GM12878 (cell line): Measurements from ENCODE around the gene TRIM32. TPM values are rescaled to one million over a fixed set of nuclear protein-coding genes. Genes with fewer than 3 reads are reported as not detected.

ENCODE experiments used
- ATAC-seq: fragments of 200-7000 bp; cut with Tn5 transposase; 3 replicates; pipeline ENCODE4 v1.9.1; 2020; ENCODE audit warnings: mild to moderate bottlenecking, moderate library complexity
- BruUV-seq: library from RNA; stranded (reverse); fragments of 400-500 nt; replicated peaks from 2 replicates; lab custom pipeline; 2021; lab: Mats Ljungman, UMichigan
- CTCF ChIA-PET: fragments of 300-600 bp; sonication (Branson Sonifier 250); formaldehyde crosslinking; extraction: SDS; loops from one replicate; lab custom pipeline; 2021; ENCODE audit warnings: inconsistent platforms; lab: Yijun Ruan, JAX
- POLR2A ChIA-PET: fragments of 350-600 bp; formaldehyde crosslinking; extraction: SDS; loops from one replicate; lab custom pipeline; 2021; ENCODE audit warnings: inconsistent platforms; lab: Charles Lee
- RAD21 ChIA-PET: fragments of 300-600 bp; sonication (Branson Sonifier 250); formaldehyde crosslinking; loops from one replicate; lab custom pipeline; 2023; ENCODE audit warnings: antibody characterized with exemption; ENCODE audit not compliant: unreplicated experiment; lab: Charles Lee
- SMC1A ChIA-PET: fragments of 300-600 bp; sonication (Branson Sonifier 250); formaldehyde crosslinking; loops from one replicate; lab custom pipeline; 2023; ENCODE audit not compliant: unreplicated experiment, uncharacterized antibody; lab: Charles Lee
- DNase-seq: peaks from one replicate; pipeline ENCODE4 v3.0.0-alpha.2; 2011; ENCODE audit warnings: low read depth, low spot score
- FAIRE-seq: peaks from 3 replicates; lab custom pipeline; 2011; peaks lifted over from hg19 to GRCh38; lab: Jason Lieb, UNC
- H2AFZ ChIP-seq: 2 replicates; pipeline ENCODE4 v1.6.0; 2011; ENCODE audit warnings: low read depth, low read length, control low read depth; ENCODE audit not compliant: control insufficient read depth
- H3K27ac ChIP-seq: 2 replicates; pipeline ENCODE4 v1.5.1; 2011; ENCODE audit warnings: control low read depth; ENCODE audit not compliant: control insufficient read depth, insufficient read depth
- H3K27me3 ChIP-seq, 2 experiments: replicated peaks in 1 of 2; 2 replicates each; pipeline versions ENCODE4 v1.6.0 to v1.6.1; 2011; ENCODE audit warnings: low read length in 1 of 2; ENCODE audit not compliant: control insufficient read depth in 2 of 2, insufficient read depth in 2 of 2
- H3K36me3 ChIP-seq, 2 experiments: 2 replicates each; pipeline ENCODE4 v1.5.1; 2011; ENCODE audit warnings: low read length in 1 of 2; ENCODE audit not compliant: control insufficient read depth in 2 of 2, insufficient read depth in 2 of 2
- H3K4me1 ChIP-seq: 2 replicates; pipeline ENCODE4 v1.6.1; 2011; ENCODE audit warnings: mild to moderate bottlenecking, low read length, moderate library complexity, mixed read lengths; ENCODE audit not compliant: control insufficient read depth, insufficient read depth
- H3K4me2 ChIP-seq: 2 replicates; pipeline ENCODE4 v1.6.0; 2011; ENCODE audit warnings: control low read depth; ENCODE audit not compliant: control insufficient read depth, insufficient read depth
- H3K4me3 ChIP-seq: fragments of 200-600 bp; sonication (generic); 2 replicates; pipeline ENCODE4 v1.5.1; 2016
- H3K79me2 ChIP-seq: 2 replicates; pipeline ENCODE4 v1.6.0; 2011; ENCODE audit warnings: low read length; ENCODE audit not compliant: control insufficient read depth, insufficient read depth
- H3K9ac ChIP-seq: 2 replicates; pipeline ENCODE4 v1.8.0; 2011; ENCODE audit warnings: low read length, control low read depth, mixed read lengths; ENCODE audit not compliant: control insufficient read depth, insufficient read depth
- H3K9me3 ChIP-seq: replicated peaks from 3 replicates; pipeline ENCODE4 v1.5.1; 2011; ENCODE audit warnings: mild to moderate bottlenecking, low read length; ENCODE audit not compliant: control insufficient read depth, insufficient read depth
- H4K20me1 ChIP-seq: 2 replicates; pipeline ENCODE4 v1.6.0; 2011; ENCODE audit not compliant: control insufficient read depth, insufficient read depth
- ATF2 ChIP-seq: IDR thresholded peaks from 2 replicates; pipeline ENCODE4 v1.6.1; 2012; ENCODE audit warnings: low read length, inconsistent platforms
- BACH1 ChIP-seq: fragments of 450-650 bp; IDR thresholded peaks from 2 replicates; pipeline ENCODE4 v1.6.1; 2017; ENCODE audit warnings: mild to moderate bottlenecking, borderline replicate concordance
- BHLHE40 ChIP-seq, 2 experiments: fragments of 450-650 bp in 1 of 2; IDR thresholded peaks; 2 replicates each; pipeline ENCODE4 v1.6.1; 2011 to 2017; ENCODE audit warnings: low read depth in 2 of 2, borderline replicate concordance in 1 of 2, improper control_type of control experiment in 1 of 2, low read length in 1 of 2, mild to moderate bottlenecking in 1 of 2
- E2F4 ChIP-seq: IDR thresholded peaks from 2 replicates; pipeline ENCODE4 v1.6.1; 2012; ENCODE audit warnings: low read depth, low read length, improper control_type of control experiment
- E2F8 ChIP-seq: fragments of 450-650 bp; IDR thresholded peaks from 2 replicates; pipeline ENCODE4 v1.6.1; 2018; ENCODE audit warnings: mild to moderate bottlenecking, low read depth, moderate library complexity; ENCODE audit not compliant: partially characterized antibody
- IRF4 ChIP-seq: IDR thresholded peaks from 2 replicates; pipeline ENCODE4 v1.6.1; 2011; ENCODE audit warnings: low read depth, low read length
- NBN ChIP-seq: fragments of 450-650 bp; IDR thresholded peaks from 2 replicates; pipeline ENCODE4 v1.6.1; 2016
- NR2C1 ChIP-seq: fragments of 450-650 bp; IDR thresholded peaks from 2 replicates; pipeline ENCODE4 v1.6.1; 2017; ENCODE audit warnings: antibody characterized with exemption, mild to moderate bottlenecking, moderate library complexity
- POLR2AphosphoS5 ChIP-seq: IDR thresholded peaks from 2 replicates; pipeline ENCODE4 v1.6.1; 2011; ENCODE audit warnings: mild to moderate bottlenecking, low read length, inconsistent platforms
- PRDM15 ChIP-seq: fragments of 450-650 bp; formaldehyde crosslinking; IDR thresholded peaks from 2 replicates; pipeline ENCODE4 v1.4.0; 2020; ENCODE audit warnings: mild to moderate bottlenecking, moderate library complexity
- RELA ChIP-seq: fragments of 450-650 bp; IDR thresholded peaks from 2 replicates; pipeline ENCODE4 v1.8.0; 2014; ENCODE audit warnings: borderline replicate concordance; ENCODE audit not compliant: partially characterized antibody
- RFX5 ChIP-seq: IDR thresholded peaks from 2 replicates; pipeline ENCODE4 v1.6.1; 2011; ENCODE audit warnings: low read depth, low read length, improper control_type of control experiment
- SMAD1 ChIP-seq: fragments of 450-650 bp; IDR thresholded peaks from 2 replicates; pipeline ENCODE4 v1.6.1; 2018; ENCODE audit warnings: mild to moderate bottlenecking, low read depth; ENCODE audit not compliant: partially characterized antibody
- SMAD5 ChIP-seq: IDR thresholded peaks from 2 replicates; pipeline ENCODE4 v1.6.1; 2016; ENCODE audit warnings: antibody characterized with exemption, low read depth
- SP1 ChIP-seq: IDR thresholded peaks from one replicate; pipeline ENCODE4 v1.6.1; 2011; ENCODE audit warnings: low read depth, low read length
- WRNIP1 ChIP-seq: IDR thresholded peaks from 2 replicates; pipeline ENCODE4 v1.6.1; 2011; ENCODE audit warnings: low read depth, low read length, improper control_type of control experiment, borderline replicate concordance
- ZNF207 ChIP-seq: fragments of 450-650 bp; IDR thresholded peaks from 2 replicates; pipeline ENCODE4 v1.6.1; 2014; ENCODE audit warnings: antibody characterized with exemption, mild to moderate bottlenecking, borderline replicate concordance
- WGBS: methylation state at CpG from one replicate; pipeline ENCODE4 v1.1.6; 2016; ENCODE audit warnings: low lambda C conversion rate; ENCODE audit not compliant: insufficient replicate concordance, insufficient coverage; ENCODE audit errors: missing lambda C conversion rate; 5-methylcytosine and 5-hydroxymethylcytosine counted together
- in situ Hi-C: fragments of 300-500 bp; cut with MboI; formaldehyde crosslinking; loops from 9 replicates; pipeline ENCODE4 v1.14.3; 2018; ENCODE audit warnings: mixed read lengths
- intact Hi-C: fragments of 100-400 bp; cut with micrococcal nuclease; formaldehyde crosslinking; loops from one replicate; pipeline ENCODE4 v1.14.2; 2022; ENCODE audit not compliant: unreplicated experiment
- polyA plus RNA-seq, 11 experiments: library from polyadenylated mRNA; depleted of rRNA in 4 of 11; unstranded in 6 of 11; stranded (reverse) in 5 of 11; fragments of >200 nt; fragmentation: Nextera tagmentation in 4 of 11; fragmentation: Illumina TruSeq in 1 of 11; extraction: Ambion mirVana in 4 of 11; extraction: Trizol in 1 of 11; gene quantifications; 1 replicate in 1 of 11; 2 replicates in 10 of 11; pipeline versions ENCODE4 v1.2.1 to v1.2.3, GENCODE V29; 2011 to 2016; ENCODE audit warnings: inconsistent platforms in 2 of 11, missing spikeins in 2 of 11, low read depth in 1 of 11
- total RNA-seq, 4 experiments: library from RNA; depleted of rRNA in 3 of 4; stranded (reverse); fragments of >200 nt in 3 of 4; fragmentation: Illumina TruSeq in 1 of 4; extraction: Trizol in 1 of 4; gene quantifications; 2 replicates each; pipeline versions ENCODE4 v1.2.1 to v1.2.3, GENCODE V29; 2013 to 2021

The TRIM32 gene
- total and polyA plus RNA-seq, 10 of the 15 experiments (the other 5 are each of a cell fraction or from before 2014, with no cell fraction given) = 7.1 to 23.8 (median 12.2) TPM

GRCh38 chr9:116647515-116647809 is 39.6 kb upstream of the TRIM32 start:
- SMC1A ChIA-PET = interaction anchor here (1.2 kb wide), 1 partner anchor 1055 kb away, joined by 3 read pairs; no protein-coding TSS in a partner anchor
- 60% methylated on average over 4 of the region's 4 CpGs for WGBS
- Histone ChIP-seq H3K9ac (no peak overlapping the region), H2AFZ (no peak overlapping the region), H3K9me3 (no peaks in the 10 kb centered on the region), H3K27ac (no peak overlapping the region), H4K20me1 (no peaks in the 10 kb centered on the region), H3K36me3 (peaks cover 0 to 6% of the 10 kb centered on the region in 2 experiments; a peak in 1 of 4 replicates), H3K4me2 (no peak overlapping the region), H3K27me3 (no peaks in the 10 kb centered on the region), H3K79me2 (no peaks in the 10 kb centered on the region), H3K4me3 (no peak overlapping the region), H3K4me1 (no peaks in the 10 kb centered on the region)
- RAD21 ChIA-PET = no interaction called here
- intact Hi-C loops = loop anchor here (1.0 to 5.0 kb wide), 4 partner anchors 70 to 1055 kb away; no protein-coding TSS in a partner anchor
- DNase-seq (no peak), ATAC-seq (no peak), FAIRE-seq (no peak)
- BruUV-seq = no TSS peak
- CTCF ChIA-PET = interaction anchor here (1.0 to 1.6 kb wide), 5 partner anchors 13 to 1054 kb away, joined by 3 to 9 read pairs (median 5); no protein-coding TSS in a partner anchor
- in situ Hi-C loops = loop anchor here (5.0 kb wide), 1 partner anchor 1055 kb away; no protein-coding TSS in a partner anchor
- POLR2A ChIA-PET = no interaction called here
- TF ChIP-seq NBN (no peak), E2F8 (no peak), SMAD1 (no peak), NR2C1 (no peak), E2F4 (no peak), SP1 (no peak), ZNF207 (no peak), RFX5 (no peak), BHLHE40 (IDR thresholded peaks at IDR 0.05; ENCODE audit: borderline replicate concordance in 1 of 2, low read depth in 2 of 2, low read length in 1 of 2) (no peak), RELA (no peak), ATF2 (no peak), WRNIP1 (no peak), BACH1 (no peak), IRF4 (no peak), SMAD5 (no peak), POLR2AphosphoS5 (no peak), PRDM15 (CRISPR knock-in tag) (no peak)
